ENCODE data around the gene CARD9. TPM values are rescaled to one million over a fixed set of nuclear protein-coding genes. Genes with fewer than 3 reads are reported as not detected.

Gene CARD9
- 0.87 and 1.3 TPM in 2 replicates for total RNA-seq

GRCh38 chr9:136373300-136374182 is at the start of gene CARD9:
Gene CARD9, minus strand, starts transcription at chr9:136373669. Its CDS starts 1,591 bp downstream, at chr9:136372078.

DNA sequence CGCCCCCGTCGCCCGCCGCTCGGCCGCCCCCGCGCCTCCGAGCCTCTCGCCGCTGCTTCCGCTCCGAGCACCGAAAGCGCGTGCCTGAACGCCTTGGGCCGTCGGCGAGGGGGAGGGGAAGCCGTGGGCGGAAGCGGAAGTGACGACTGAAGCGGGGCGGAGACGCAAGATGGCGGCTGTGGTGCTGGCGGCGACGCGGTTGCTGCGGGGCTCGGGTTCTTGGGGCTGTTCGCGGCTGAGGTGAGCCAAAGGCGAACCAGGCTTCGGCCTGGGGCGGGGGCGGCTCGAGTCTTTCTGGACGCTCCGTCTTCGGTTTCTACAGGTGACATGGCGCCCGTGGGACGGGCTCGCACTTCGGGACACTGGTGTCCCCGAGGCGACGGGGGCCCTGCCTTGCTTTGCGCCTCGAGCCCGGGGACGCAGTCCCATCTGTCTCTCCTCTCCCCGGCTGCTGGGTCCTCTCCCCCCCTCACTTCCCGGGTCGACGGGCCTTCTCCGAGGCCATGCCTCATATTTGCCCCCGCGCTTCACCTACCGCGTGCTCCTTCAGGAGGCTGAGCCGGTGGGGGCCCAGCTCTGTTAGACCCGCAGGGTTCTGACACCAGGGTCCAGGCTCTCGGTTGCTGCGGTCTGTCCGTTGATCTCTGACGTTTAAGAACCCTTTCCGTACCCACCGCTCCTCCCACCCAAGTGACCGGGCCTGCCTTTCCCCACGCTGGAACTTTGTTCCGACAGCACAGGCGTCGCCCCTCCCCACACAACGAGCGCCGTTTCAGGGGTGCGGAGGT is 37.2 kb upstream of the CARD9 start, which contains the start of the genes ENTR1 and PMPCA:
Gene ENTR1, minus strand, starts transcription at position 115 of the 788 bp plus-strand sequence. CDS start 217 bp downstream, outside the sequence.
Gene PMPCA, plus strand, starts transcription at position 159 of the 788 bp plus-strand sequence. Its CDS starts 11 bp downstream, at position 170.

GRCh38 chr9:136400038-136400834 is 26.8 kb upstream of the CARD9 start, which contains the start of gene SNAPC4:
Gene SNAPC4, minus strand, starts transcription at chr9:136400170. Its CDS starts 1,742 bp downstream, at chr9:136398428.

DNA sequence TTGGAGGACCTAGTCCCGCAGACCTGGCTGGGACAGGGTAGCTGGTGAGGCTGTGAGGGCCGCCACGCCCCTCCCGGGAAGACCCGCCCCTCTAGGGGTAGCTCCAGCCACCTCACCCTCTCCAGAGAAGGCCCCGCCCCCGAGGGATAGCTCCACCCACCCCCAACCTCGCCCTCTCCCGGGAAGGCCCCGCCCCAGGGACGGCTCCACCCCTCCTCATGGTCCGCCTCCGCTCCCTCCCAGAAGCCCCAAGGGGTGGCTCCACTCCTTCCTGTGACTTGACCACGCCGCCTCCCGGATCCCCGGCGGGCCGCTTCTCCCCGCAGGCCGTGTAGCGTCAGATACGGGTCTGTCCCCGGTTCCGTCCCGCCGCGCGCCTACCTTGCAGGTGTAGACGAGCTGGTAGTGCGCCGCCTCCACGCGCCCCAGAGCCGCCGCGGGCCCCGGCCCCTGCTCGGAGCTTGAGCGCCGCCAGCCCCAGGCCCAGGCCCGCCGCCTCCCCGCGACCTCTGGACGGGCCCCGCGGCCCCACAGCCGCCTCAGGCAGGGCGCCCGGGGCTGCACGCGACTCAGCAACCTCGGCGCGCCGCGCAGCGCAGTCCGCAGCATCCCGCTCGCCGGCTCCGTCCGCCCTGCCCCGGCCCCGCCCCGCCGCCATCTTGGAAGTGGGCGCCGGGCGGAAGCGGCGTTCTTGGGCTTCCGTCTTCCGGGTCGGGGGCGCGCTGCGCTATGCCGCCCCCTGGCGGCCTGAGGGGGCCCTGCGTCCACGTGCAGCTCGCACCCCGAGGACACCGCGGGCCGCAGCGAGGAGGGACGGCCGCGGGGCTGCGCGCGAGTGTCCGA is 10.1 kb downstream of the CARD9 start, which contains the start of gene DNLZ:
Gene DNLZ, minus strand, starts transcription at position 639 of the 843 bp plus-strand sequence. Its CDS starts 30 bp downstream, at position 609.

DNA sequence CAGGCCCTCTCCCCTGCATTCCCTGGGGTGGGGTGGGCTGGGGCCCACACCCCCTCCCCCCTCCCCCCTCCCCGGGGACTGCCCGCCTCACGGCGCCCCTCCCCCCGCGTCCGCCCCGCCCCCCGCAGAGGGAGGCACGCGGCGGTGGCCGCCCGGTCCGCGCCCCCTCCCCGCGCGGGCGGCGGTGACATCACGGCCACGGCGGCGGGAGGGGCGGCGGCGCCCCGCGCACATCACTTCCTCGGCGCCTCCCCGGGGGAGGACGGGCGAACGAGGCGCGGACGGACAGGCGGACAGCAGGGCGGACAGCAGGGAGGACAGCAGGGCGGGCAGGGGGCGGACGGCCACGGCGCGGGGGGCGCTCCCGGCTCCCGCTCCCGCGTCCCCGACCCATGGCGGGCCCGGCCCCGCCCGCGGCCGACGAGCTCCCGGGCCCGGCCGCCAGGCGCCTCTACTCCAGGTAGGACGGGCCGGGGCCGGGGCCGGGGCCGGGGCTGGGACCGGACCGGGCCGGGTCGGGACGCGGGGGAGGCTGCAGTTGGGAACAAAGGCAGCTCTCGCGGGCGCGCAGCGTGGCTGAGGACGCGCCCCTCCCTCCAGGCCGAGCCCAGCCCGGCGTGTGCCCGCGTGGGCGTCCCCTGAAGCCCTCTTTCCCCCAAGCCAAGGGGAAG is 46.0 kb downstream of the CARD9 start, which contains the start of gene GPSM1:
Gene GPSM1, plus strand, starts transcription at position 236 of the 671 bp plus-strand sequence. Its CDS starts 157 bp downstream, at position 393.

Other genes with a start within 250 kb of the CARD9 start
- gene LHX3, start 168.5 kb downstream of the CARD9 start, total RNA-seq, result under 0.01 TPM in 1 of 2 replicates, not detected in the other
- 12.2 and 18.9 TPM in 2 replicates for gene QSOX2, start 127.9 kb downstream of the CARD9 start, total RNA-seq
- gene CCDC187, start 69.6 kb downstream of the CARD9 start, total RNA-seq, result under 0.01 and 0.17 TPM in 2 replicates
- 104 and 143 TPM in 2 replicates for gene GPSM1, start 46.1 kb downstream of the CARD9 start, total RNA-seq
- gene DNLZ, start 9.9 kb downstream of the CARD9 start, total RNA-seq, result 14.6 and 24.7 TPM in 2 replicates
- gene SNAPC4, start 26.5 kb upstream of the CARD9 start, total RNA-seq, result 7.7 and 9.6 TPM in 2 replicates
- 25.6 and 37.7 TPM in 2 replicates for gene ENTR1, start 36.9 kb upstream of the CARD9 start, total RNA-seq
- 50.1 and 55.1 TPM in 2 replicates for gene PMPCA, start 37.0 kb upstream of the CARD9 start, total RNA-seq
- 8.0 and 13.1 TPM in 2 replicates for gene INPP5E, start 66.2 kb upstream of the CARD9 start, total RNA-seq
- 34.3 and 40.9 TPM in 2 replicates for gene SEC16A, start 109.4 kb upstream of the CARD9 start, total RNA-seq
- 13.7 and 31.6 TPM in 2 replicates for gene NOTCH1, start 172.4 kb upstream of the CARD9 start, total RNA-seq